ENCODE measurements around the gene TXN.

Gene TXN

DNA sequence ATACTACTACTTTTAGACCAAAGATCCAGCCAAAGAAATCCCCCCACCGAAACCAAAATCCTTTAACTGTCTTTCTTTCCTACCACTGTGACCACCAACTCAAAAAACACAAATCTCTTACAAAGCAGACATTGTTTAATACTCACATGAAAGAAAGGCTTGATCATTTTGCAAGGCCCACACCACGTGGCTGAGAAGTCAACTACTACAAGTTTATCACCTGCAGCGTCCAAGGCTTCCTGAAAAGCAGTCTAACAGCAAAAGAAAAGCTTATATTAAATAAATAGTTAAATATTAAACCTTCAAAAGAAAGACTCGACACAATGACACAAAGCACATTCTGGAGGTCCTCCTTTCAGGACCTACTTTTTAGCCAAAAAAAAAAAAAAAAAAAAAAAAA lies 5.1 kb downstream of the TXN start:
- Histone ChIP-seq H3K27me3 (replicated peaks; ENCODE audit: control insufficient read depth, insufficient read depth, low read length) (no peaks in the 10 kb centered on the region), H3K4me3 (replicated peaks; ENCODE audit: low read depth, low read length) (no peak overlapping the region), H3K36me3 (ENCODE audit: control insufficient read depth, insufficient read depth, low read length) (peaks cover 9% of the 10 kb centered on the region)
- TF ChIP-seq, protein P1, sequence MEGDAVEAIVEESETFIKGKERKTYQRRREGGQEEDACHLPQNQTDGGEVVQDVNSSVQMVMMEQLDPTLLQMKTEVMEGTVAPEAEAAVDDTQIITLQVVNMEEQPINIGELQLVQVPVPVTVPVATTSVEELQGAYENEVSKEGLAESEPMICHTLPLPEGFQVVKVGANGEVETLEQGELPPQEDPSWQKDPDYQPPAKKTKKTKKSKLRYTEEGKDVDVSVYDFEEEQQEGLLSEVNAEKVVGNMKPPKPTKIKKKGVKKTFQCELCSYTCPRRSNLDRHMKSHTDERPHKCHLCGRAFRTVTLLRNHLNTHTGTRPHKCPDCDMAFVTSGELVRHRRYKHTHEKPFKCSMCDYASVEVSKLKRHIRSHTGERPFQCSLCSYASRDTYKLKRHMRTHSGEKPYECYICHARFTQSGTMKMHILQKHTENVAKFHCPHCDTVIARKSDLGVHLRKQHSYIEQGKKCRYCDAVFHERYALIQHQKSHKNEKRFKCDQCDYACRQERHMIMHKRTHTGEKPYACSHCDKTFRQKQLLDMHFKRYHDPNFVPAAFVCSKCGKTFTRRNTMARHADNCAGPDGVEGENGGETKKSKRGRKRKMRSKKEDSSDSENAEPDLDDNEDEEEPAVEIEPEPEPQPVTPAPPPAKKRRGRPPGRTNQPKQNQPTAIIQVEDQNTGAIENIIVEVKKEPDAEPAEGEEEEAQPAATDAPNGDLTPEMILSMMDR (IDR thresholded peaks at IDR 0.05; ENCODE audit: insufficient read depth, low read length, poor library complexity, severe bottlenecking), result no peak
- DNase-seq (ENCODE audit: extremely low read depth, insufficient read length), result no peak

DNA sequence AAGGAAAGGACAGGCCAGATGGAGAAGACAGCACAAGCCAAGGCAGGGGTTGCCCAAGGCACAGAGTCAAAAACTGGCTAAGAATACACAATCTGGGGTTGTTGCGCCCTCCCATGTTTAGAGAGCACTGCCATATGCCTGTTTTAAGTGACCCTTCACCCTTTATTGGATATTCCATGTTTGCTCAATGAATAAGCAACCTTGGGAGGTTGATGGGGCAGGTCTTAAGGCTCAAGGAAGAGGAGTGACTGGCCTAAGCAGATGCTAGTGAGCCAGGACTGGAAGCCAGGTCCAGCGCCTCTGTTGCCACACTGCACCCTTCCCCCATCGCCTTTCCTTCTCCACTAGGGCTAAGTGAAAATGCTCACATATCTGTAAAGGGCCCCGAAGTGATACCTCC lies 6.7 kb downstream of the TXN start:
- TF ChIP-seq, protein P1 (IDR thresholded peaks at IDR 0.05; ENCODE audit: insufficient read depth, low read length, poor library complexity, severe bottlenecking), result no peak

DNA sequence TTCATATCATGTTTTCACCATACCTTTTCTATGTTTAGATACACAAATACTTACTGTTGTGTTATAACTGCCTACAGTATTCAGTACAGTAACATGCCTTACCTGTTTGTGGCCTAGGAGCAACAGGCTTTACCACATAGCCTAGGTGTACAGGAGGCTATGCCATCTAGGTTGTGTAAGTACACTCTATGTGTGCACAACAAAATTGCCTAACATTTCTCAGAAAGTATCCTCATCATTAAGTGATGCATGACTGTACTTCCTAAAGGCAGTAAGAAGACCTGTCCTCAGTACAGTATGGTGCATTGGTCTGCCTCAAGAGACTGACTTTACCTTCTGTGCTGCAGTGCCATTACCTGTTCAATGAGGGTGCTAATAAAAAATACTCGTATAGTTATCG lies 7.9 kb downstream of the TXN start:
- Histone ChIP-seq H3K4me3 (replicated peaks; ENCODE audit: low read depth, low read length) (no peak overlapping the region), H3K27me3 (replicated peaks; ENCODE audit: control insufficient read depth, insufficient read depth, low read length) (no peaks in the 10 kb centered on the region), H3K36me3 (ENCODE audit: control insufficient read depth, insufficient read depth, low read length) (peaks cover 11% of the 10 kb centered on the region)
- TF ChIP-seq, protein P1 (IDR thresholded peaks at IDR 0.05; ENCODE audit: insufficient read depth, low read length, poor library complexity, severe bottlenecking), result no peak
- DNase-seq (ENCODE audit: extremely low read depth, insufficient read length), result no peak

More for the DNA sequence above, 6.7 kb downstream of the TXN start:
- H3K27me3 ChIP-seq (replicated peaks; ENCODE audit: control insufficient read depth, insufficient read depth, low read length), result no peaks in the 10 kb centered on the region
- no peak for DNase-seq (ENCODE audit: extremely low read depth, insufficient read length)
- H3K4me3 ChIP-seq (replicated peaks; ENCODE audit: low read depth, low read length), result no peak overlapping the region
- peaks cover 10% of the 10 kb centered on the region for H3K36me3 ChIP-seq (ENCODE audit: control insufficient read depth, insufficient read depth, low read length)

DNA sequence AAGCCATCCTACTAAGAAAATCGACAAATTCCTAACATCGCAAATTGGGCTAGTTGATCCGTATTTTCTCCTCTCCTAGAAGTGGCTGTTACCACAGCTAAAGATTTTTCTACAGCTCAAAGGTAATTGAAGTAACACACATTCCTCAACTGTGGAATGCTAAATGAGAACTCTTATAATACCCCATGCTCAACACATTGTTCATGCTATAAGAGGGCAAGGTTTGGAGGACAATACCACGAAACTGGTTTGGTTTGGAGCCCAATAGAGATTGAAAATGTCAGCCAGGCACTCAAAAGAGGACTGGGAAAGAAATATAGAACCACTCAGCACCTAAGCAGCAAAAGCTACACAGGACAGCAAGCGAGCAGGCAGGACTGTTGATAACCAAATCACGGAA lies 10.1 kb downstream of the TXN start:
- Histone ChIP-seq H3K27me3 (replicated peaks; ENCODE audit: control insufficient read depth, insufficient read depth, low read length) (no peaks in the 10 kb centered on the region), H3K4me3 (replicated peaks; ENCODE audit: low read depth, low read length) (no peak overlapping the region), H3K36me3 (ENCODE audit: control insufficient read depth, insufficient read depth, low read length) (peaks cover 11% of the 10 kb centered on the region)
- TF ChIP-seq, protein P1 (IDR thresholded peaks at IDR 0.05; ENCODE audit: insufficient read depth, low read length, poor library complexity, severe bottlenecking), result no peak
- DNase-seq (ENCODE audit: extremely low read depth, insufficient read length), result no peak

DNA sequence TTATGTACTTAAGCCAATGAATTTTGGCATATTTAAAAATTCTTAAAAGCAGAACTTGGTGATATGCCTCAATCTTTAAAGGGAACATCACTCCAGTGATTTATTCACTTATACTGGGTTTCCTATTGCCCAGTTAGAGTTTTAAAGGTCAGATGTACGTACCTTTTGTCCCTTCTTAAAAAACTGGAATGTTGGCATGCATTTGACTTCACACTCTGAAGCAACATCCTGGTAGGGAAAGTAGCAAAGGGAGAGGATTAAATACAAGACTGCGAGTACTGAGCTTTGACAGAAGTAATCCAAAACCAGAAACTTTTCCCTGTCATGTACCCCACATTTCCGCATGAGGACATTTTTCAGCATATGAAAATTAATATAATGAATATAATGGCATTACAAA lies 11.7 kb downstream of the TXN start:
- H3K4me3 ChIP-seq (replicated peaks; ENCODE audit: low read depth, low read length), result no peak overlapping the region
- H3K36me3 ChIP-seq (ENCODE audit: control insufficient read depth, insufficient read depth, low read length), result peaks cover 7% of the 10 kb centered on the region
- H3K27me3 ChIP-seq (replicated peaks; ENCODE audit: control insufficient read depth, insufficient read depth, low read length), result no peaks in the 10 kb centered on the region
- DNase-seq (ENCODE audit: extremely low read depth, insufficient read length), result no peak
- TF ChIP-seq, protein P1 (IDR thresholded peaks at IDR 0.05; ENCODE audit: insufficient read depth, low read length, poor library complexity, severe bottlenecking), result no peak

DNA sequence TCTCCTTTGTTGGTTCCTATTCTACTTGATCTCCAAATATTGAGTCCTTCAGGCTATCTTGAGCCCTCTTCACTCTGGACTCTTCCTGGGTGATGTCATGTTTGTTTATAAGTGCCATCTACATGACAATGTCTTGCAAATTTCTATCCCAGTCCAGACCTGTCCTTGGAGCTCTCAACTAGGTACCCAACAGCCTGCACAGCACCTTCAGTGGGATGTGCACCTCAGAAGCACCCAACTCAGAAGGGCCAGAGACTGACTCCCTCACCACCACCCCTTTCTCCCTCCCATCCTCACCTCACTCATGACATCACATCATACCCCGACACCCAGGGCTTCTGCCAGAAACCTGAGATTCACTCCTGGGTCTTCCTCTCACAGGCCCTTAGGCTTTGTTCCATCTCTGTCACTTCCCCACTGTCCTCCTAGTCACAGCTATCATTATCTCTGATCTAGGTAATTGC lies 14.4 kb downstream of the TXN start:
- Histone ChIP-seq H3K36me3 (ENCODE audit: control insufficient read depth, insufficient read depth, low read length) (peaks cover 3% of the 10 kb centered on the region; the same call in 1 of the 2 replicates), H3K27me3 (replicated peaks; ENCODE audit: control insufficient read depth, insufficient read depth, low read length) (no peaks in the 10 kb centered on the region), H3K4me3 (replicated peaks; ENCODE audit: low read depth, low read length) (no peak overlapping the region)
- TF ChIP-seq, protein P1 (IDR thresholded peaks at IDR 0.05; ENCODE audit: insufficient read depth, low read length, poor library complexity, severe bottlenecking), result no peak
- no peak for DNase-seq (ENCODE audit: extremely low read depth, insufficient read length)

Data from GM06990 (cell line).